Measurements from ENCODE around the gene TMPRSS2. TPM values are rescaled to one million over a fixed set of nuclear protein-coding genes. Genes with fewer than 3 reads are reported as not detected.

Gene TMPRSS2
- total RNA-seq, 4 donors from 2014 or later, result not detected

GRCh38 chr21:41470054-41470453 is 37.9 kb downstream of the TMPRSS2 start:
- Histone ChIP-seq H3K27ac (no peak overlapping the region), H3K4me3 (no peak overlapping the region), H3K27me3 (peaks cover 0 to 24% of the 10 kb centered on the region in 2 donors), H3K36me3 (no peaks in the 10 kb centered on the region), H3K9me3 (no peaks in the 10 kb centered on the region), H3K4me1 (peaks cover 0 to 22% (median 5%) of the 10 kb centered on the region in 4 donors)
- DNase-seq (ENCODE audit: low spot score in 2 of 2), result no peak
- TF ChIP-seq EP300 (IDR thresholded peaks at IDR 0.05) (no peak), CTCF (IDR thresholded peaks at IDR 0.05) (no peak), POLR2A (IDR thresholded peaks at IDR 0.05) (no peak)
- WGBS, 2 donors, result 57 to 69% methylated on average over 5 of the region's 5 CpGs

DNA sequence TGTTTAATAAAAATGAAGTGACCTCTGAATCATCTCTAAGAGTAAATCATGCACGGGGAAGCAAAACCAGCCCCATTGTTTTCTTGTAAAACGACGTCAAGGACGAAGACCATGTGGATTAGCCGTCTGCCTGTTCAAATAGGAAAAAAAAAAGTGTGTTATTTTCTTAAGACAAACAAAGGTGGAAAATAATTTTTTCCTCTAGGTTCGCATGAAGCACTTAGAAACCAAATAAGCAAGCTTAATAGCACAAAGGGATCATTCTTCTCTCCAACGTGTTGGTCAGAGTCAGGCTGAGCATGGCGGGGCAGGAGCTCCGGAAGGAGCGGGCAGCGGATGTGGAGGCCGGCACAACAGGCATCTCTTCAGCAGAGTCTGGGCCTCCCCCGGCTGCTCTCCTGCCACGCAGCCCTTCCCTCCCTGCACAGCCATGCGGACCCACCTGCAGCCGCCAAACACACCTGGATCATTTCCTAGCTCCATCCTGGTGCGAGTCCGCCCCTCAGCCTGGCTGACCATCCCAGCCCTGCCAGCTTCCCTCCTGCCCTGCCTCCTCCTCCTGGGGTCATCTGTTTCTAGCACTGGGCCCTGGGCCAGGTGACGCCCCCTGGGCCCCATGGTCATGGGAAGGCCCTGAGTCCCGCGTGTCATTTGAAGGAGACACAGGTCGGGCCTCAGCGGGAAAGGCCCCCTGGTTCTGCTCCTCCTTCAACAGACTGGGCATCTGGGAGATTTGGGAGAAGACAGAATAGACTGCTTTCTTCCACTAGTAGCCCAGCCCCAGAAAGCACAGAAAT is 41.7 kb downstream of the TMPRSS2 start:
- TF ChIP-seq CTCF (IDR thresholded peaks at IDR 0.05) (no peak), POLR2A (IDR thresholded peaks at IDR 0.05) (no peak), EP300 (IDR thresholded peaks at IDR 0.05) (no peak)
- Histone ChIP-seq H3K27me3 (peaks cover 0 to 12% of the 10 kb centered on the region in 2 donors), H3K27ac (no peak overlapping the region), H3K4me1 (peaks cover 0 to 22% (median 5%) of the 10 kb centered on the region in 4 donors), H3K36me3 (no peaks in the 10 kb centered on the region), H3K9me3 (no peaks in the 10 kb centered on the region), H3K4me3 (no peak overlapping the region)
- 60 to 64% methylated on average over 23 of the region's 23 CpGs for WGBS, 2 donors
- no peak for DNase-seq (ENCODE audit: low spot score in 2 of 2)

DNA sequence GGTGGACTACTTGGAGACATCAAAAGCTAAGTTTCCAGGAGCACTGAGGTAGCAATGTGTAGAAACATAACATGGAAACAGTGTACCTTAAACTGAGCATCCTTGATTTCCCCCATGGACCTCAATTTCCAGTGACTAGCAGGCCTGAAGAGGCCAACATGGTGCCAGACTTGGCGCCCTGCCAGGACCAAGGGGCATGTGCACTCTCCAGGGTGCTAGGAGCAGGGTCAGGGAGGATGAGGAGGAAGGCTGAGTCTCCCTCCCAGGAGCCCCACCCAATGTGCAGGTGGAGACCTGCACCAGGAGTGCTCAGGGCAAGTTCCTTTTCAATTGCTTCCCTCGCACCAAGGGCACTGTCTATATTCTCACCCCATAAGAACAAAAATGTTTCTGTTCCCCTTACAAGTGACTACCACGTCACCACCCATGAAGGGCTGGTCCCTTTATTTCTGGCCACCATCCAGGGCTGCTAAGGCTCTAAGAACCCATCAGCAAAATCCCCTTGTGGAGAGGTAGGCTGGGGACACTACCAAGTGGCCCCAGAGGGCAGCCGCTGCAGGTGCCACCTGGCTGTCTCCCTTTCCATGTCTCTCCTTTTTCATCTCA is 42.7 kb downstream of the TMPRSS2 start:
- TF ChIP-seq EP300 (IDR thresholded peaks at IDR 0.05), result no peak
- TF ChIP-seq POLR2A (IDR thresholded peaks at IDR 0.05), result no peak
- no peak for TF ChIP-seq CTCF (IDR thresholded peaks at IDR 0.05)
- Histone ChIP-seq H3K9me3 (no peaks in the 10 kb centered on the region), H3K36me3 (no peaks in the 10 kb centered on the region), H3K4me1 (peaks cover 0 to 24% (median 5%) of the 10 kb centered on the region in 4 donors), H3K4me3 (no peak overlapping the region), H3K27me3 (peaks cover 0 to 7% of the 10 kb centered on the region in 2 donors), H3K27ac (no peak overlapping the region)
- 81 to 82% methylated on average over 4 of the region's 4 CpGs for WGBS, 2 donors
- no peak for DNase-seq (ENCODE audit: low spot score in 2 of 2)

DNA sequence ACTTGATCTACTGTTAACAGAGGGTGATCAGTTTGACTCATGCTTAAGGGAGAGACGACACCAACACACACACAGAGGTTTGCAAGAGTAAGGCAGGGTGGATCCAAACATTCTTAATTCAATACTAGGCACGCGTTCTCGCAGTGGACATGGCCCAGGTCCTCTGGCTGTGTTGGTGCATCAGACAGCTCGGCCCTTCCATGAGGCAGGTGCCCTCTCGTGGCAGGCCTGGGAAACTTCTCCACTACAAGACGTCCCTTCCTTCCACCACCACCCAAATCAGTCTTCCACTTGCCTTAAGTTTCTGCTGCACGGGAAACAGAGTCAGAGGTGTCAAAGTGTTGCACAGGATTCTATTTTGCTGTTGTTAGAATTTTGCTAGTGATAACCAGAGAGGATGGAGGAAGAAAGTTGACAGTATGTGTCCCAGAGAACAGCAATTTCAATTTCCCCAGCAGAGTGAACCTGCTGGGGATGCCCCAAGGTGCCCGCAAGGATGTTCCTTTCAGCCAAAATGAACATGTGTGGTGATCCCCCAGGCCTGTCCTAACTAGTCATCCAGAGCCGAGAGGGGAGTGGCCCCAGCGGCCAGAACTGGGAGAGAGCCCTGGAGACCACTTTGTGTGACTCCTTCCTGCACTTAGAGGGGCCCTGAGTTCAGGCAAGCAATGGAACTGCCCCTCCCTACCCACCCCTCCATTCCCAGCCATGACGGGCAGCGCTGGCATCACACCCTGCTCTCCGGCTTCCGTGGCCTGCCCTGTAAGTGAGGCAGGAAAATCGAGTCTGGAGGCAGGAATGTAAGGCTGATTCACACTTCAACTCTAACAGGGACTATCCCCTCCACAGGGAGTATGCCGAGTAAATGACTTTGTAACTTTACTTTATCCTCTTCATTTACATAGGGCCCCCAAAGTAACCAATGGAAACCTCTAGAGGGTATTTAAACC is 47.1 kb downstream of the TMPRSS2 start:
- TF ChIP-seq CTCF (IDR thresholded peaks at IDR 0.05) (peak; percentile 59 to 86 (median 76)), EP300 (IDR thresholded peaks at IDR 0.05) (no peak)
- no peaks in the 10 kb centered on the region for H3K9me3 ChIP-seq
- WGBS, 2 donors, result 34% methylated on average over 17 of the region's 17 CpGs
- H3K27ac ChIP-seq, result no peak overlapping the region
- H3K27me3 ChIP-seq, result no peaks in the 10 kb centered on the region
- H3K36me3 ChIP-seq, result peaks cover 0 to 42% (median 0%) of the 10 kb centered on the region in 3 donors
- peak; percentile 53 to 73 for DNase-seq (ENCODE audit: low spot score in 2 of 2)
- H3K4me1 ChIP-seq, result peaks cover 0 to 9% (median 0%) of the 10 kb centered on the region in 4 donors
- no peak overlapping the region for H3K4me3 ChIP-seq
